GF-D8 (cell line): Measurements from ENCODE around the gene HEATR9.

Source experiments
- DNase-seq: peaks from one replicate; lab custom pipeline; 2025; lab: John Stamatoyannopoulos, UW

HEATR9 gene

GRCh38 chr17:35865412-35866340, 3.0 kb downstream of the HEATR9 start:
- DNase-seq: no peak

- DNase-seq: no peak
Measured at GRCh38 chr17:35864853-35865252, 3.8 kb downstream of the HEATR9 start.

GRCh38 chr17:35856603-35857002, 12.1 kb downstream of the HEATR9 start:
- no peak for DNase-seq

GRCh38 chr17:35855965-35856364, 12.7 kb downstream of the HEATR9 start:
- DNase-seq: no peak

GRCh38 chr17:35849469-35850348, 19.0 kb downstream of the HEATR9 start:
- DNase-seq: no peak

GRCh38 chr17:35847633-35848373, 20.9 kb downstream of the HEATR9 start:
- no peak for DNase-seq

- no peak for DNase-seq
Measured at GRCh38 chr17:35847006-35847405, 21.7 kb downstream of the HEATR9 start.

- no peak for DNase-seq
Measured at GRCh38 chr17:35846055-35846809, 22.5 kb downstream of the HEATR9 start.

- no peak for DNase-seq
Measured at GRCh38 chr17:35844547-35844946, 24.1 kb downstream of the HEATR9 start.

GRCh38 chr17:35843698-35844097, 25.0 kb downstream of the HEATR9 start:
- DNase-seq: no peak

GRCh38 chr17:35842239-35842638, 26.5 kb downstream of the HEATR9 start:
- no peak for DNase-seq

- no peak for DNase-seq
Measured at GRCh38 chr17:35841505-35841904, 27.2 kb downstream of the HEATR9 start.

GRCh38 chr17:35841101-35841500, 27.6 kb downstream of the HEATR9 start:
- no peak for DNase-seq

GRCh38 chr17:35825206-35825605, 43.5 kb downstream of the HEATR9 start:
- no peak for DNase-seq

- no peak for DNase-seq
Measured at GRCh38 chr17:35821308-35821707, 47.4 kb downstream of the HEATR9 start.

GRCh38 chr17:35819455-35819854, 49.2 kb downstream of the HEATR9 start:
- no peak for DNase-seq

- no peak for DNase-seq
Measured at GRCh38 chr17:35817196-35817595, 51.5 kb downstream of the HEATR9 start.

- DNase-seq: no peak
Measured at GRCh38 chr17:35816723-35817122, 52.0 kb downstream of the HEATR9 start.

- DNase-seq: no peak
Measured at GRCh38 chr17:35812456-35812855, 56.2 kb downstream of the HEATR9 start.

- no peak for DNase-seq
Measured at GRCh38 chr17:35811759-35812158, 56.9 kb downstream of the HEATR9 start.

GRCh38 chr17:35809855-35810461, 58.7 kb downstream of the HEATR9 start:
- DNase-seq: no peak
